Measurements from ENCODE around the gene PRDM1. TPM values are rescaled to one million over a fixed set of nuclear protein-coding genes. Genes with fewer than 3 reads are reported as not detected.

The PRDM1 gene
- total RNA-seq, 1 donor, result 2.5 TPM

GRCh38 chr6:106138151-106138550 lies 52.0 kb downstream of the PRDM1 start:
- no peak for DNase-seq (ENCODE audit: insufficient read length, low spot score, missing footprints)
- Histone ChIP-seq H3K79me2 (ENCODE audit: insufficient read depth, low read length) (no peaks in the 10 kb centered on the region), H3K4me1 (ENCODE audit: insufficient read depth, low read length) (peaks cover 17% of the 10 kb centered on the region), H3K4me2 (ENCODE audit: insufficient read depth, low read length) (no peak overlapping the region), H2AFZ (ENCODE audit: low read length) (no peak overlapping the region), H4K20me1 (ENCODE audit: insufficient read depth, low read length) (no peaks in the 10 kb centered on the region), H3K27ac (ENCODE audit: low read depth, low read length) (no peak overlapping the region), H3K9me3 (ENCODE audit: low read depth, low read length) (no peaks in the 10 kb centered on the region), H3K36me3 (ENCODE audit: insufficient read depth, low read length) (no peaks in the 10 kb centered on the region), H3K27me3 (ENCODE audit: insufficient read depth, low read length) (no peaks in the 10 kb centered on the region), H3K4me3 (ENCODE audit: insufficient read depth, low read length) (no peak overlapping the region)
- no peak for TF ChIP-seq CTCF (IDR thresholded peaks at IDR 0.05; ENCODE audit: extremely low read depth, low read depth, low read length)

GRCh38 chr6:106141441-106142237 lies 55.5 kb downstream of the PRDM1 start:
- H4K20me1 ChIP-seq (ENCODE audit: insufficient read depth, low read length), result no peaks in the 10 kb centered on the region
- TF ChIP-seq CTCF (IDR thresholded peaks at IDR 0.05; ENCODE audit: extremely low read depth, low read depth, low read length), result no peak
- H3K36me3 ChIP-seq (ENCODE audit: insufficient read depth, low read length), result no peaks in the 10 kb centered on the region
- no peak for DNase-seq (ENCODE audit: insufficient read length, low spot score, missing footprints)
- H3K4me1 ChIP-seq (ENCODE audit: insufficient read depth, low read length), result peaks cover 5% of the 10 kb centered on the region
- H3K9me3 ChIP-seq (ENCODE audit: low read depth, low read length), result no peaks in the 10 kb centered on the region
- H3K27me3 ChIP-seq (ENCODE audit: insufficient read depth, low read length), result no peaks in the 10 kb centered on the region
- no peak overlapping the region for H2AFZ ChIP-seq (ENCODE audit: low read length)
- H3K79me2 ChIP-seq (ENCODE audit: insufficient read depth, low read length), result no peaks in the 10 kb centered on the region
- H3K4me3 ChIP-seq (ENCODE audit: insufficient read depth, low read length), result no peak overlapping the region
- no peak overlapping the region for H3K4me2 ChIP-seq (ENCODE audit: insufficient read depth, low read length)
- H3K27ac ChIP-seq (ENCODE audit: low read depth, low read length), result no peak overlapping the region

- Histone ChIP-seq H3K4me2 (ENCODE audit: insufficient read depth, low read length) (no peak overlapping the region), H3K27ac (ENCODE audit: low read depth, low read length) (no peak overlapping the region), H3K79me2 (ENCODE audit: insufficient read depth, low read length) (no peaks in the 10 kb centered on the region), H3K27me3 (ENCODE audit: insufficient read depth, low read length) (no peaks in the 10 kb centered on the region), H3K36me3 (ENCODE audit: insufficient read depth, low read length) (no peaks in the 10 kb centered on the region), H3K9me3 (ENCODE audit: low read depth, low read length) (no peaks in the 10 kb centered on the region), H4K20me1 (ENCODE audit: insufficient read depth, low read length) (no peaks in the 10 kb centered on the region), H3K4me3 (ENCODE audit: insufficient read depth, low read length) (no peak overlapping the region), H2AFZ (ENCODE audit: low read length) (no peak overlapping the region), H3K4me1 (ENCODE audit: insufficient read depth, low read length) (peaks cover 11% of the 10 kb centered on the region)
- DNase-seq (ENCODE audit: insufficient read length, low spot score, missing footprints), result no peak
- TF ChIP-seq CTCF (IDR thresholded peaks at IDR 0.05; ENCODE audit: extremely low read depth, low read depth, low read length), result no peak
Measured at GRCh38 chr6:106142876-106143431, 56.8 kb downstream of the PRDM1 start.

GRCh38 chr6:106143665-106144064 lies 57.5 kb downstream of the PRDM1 start:
- no peak for TF ChIP-seq CTCF (IDR thresholded peaks at IDR 0.05; ENCODE audit: extremely low read depth, low read depth, low read length)
- no peaks in the 10 kb centered on the region for H4K20me1 ChIP-seq (ENCODE audit: insufficient read depth, low read length)
- no peaks in the 10 kb centered on the region for H3K79me2 ChIP-seq (ENCODE audit: insufficient read depth, low read length)
- no peak for DNase-seq (ENCODE audit: insufficient read length, low spot score, missing footprints)
- no peaks in the 10 kb centered on the region for H3K9me3 ChIP-seq (ENCODE audit: low read depth, low read length)
- H3K4me2 ChIP-seq (ENCODE audit: insufficient read depth, low read length), result no peak overlapping the region
- no peak overlapping the region for H2AFZ ChIP-seq (ENCODE audit: low read length)
- H3K36me3 ChIP-seq (ENCODE audit: insufficient read depth, low read length), result no peaks in the 10 kb centered on the region
- H3K27me3 ChIP-seq (ENCODE audit: insufficient read depth, low read length), result no peaks in the 10 kb centered on the region
- no peak overlapping the region for H3K4me3 ChIP-seq (ENCODE audit: insufficient read depth, low read length)
- peaks cover 11% of the 10 kb centered on the region for H3K4me1 ChIP-seq (ENCODE audit: insufficient read depth, low read length)
- H3K27ac ChIP-seq (ENCODE audit: low read depth, low read length), result no peak overlapping the region
